ENCODE measurements around the gene ZNF432. TPM values are rescaled to one million over a fixed set of nuclear protein-coding genes. Genes with fewer than 3 reads are reported as not detected.

Gene ZNF432
- total and polyA plus RNA-seq, 2 of the 13 experiments (the other 11 are each of a cell fraction or from before 2014, with no cell fraction given): 4.1 to 8.7 TPM

- TF ChIP-seq DNMT1 (CRISPR knock-in tag; IDR thresholded peaks at IDR 0.05): 0 out of 2 replicates have a peak, but pooled peaks have one; percentile 58
- TF ChIP-seq RFX5 (IDR thresholded peaks at IDR 0.05; ENCODE audit: low read depth, low read length): peak; percentile 33; the same call in 1 of the 2 replicates
- no peak for TF ChIP-seq ZNF24 (IDR thresholded peaks at IDR 0.05)
- TF ChIP-seq ZFP90 (CRISPR knock-in tag; IDR thresholded peaks at IDR 0.05; ENCODE audit: borderline replicate concordance): peak; percentile 84; the same call in 1 of the 2 replicates
- TF ChIP-seq FOSL1 (CRISPR knock-in tag; IDR thresholded peaks at IDR 0.05; ENCODE audit: borderline replicate concordance): no peak
- peak; percentile 68 for TF ChIP-seq ZBTB7A (CRISPR knock-in tag; IDR thresholded peaks at IDR 0.05)
- peak; percentile 54; the same call in 1 of the 2 replicates for TF ChIP-seq JUN (CRISPR knock-in tag; IDR thresholded peaks at IDR 0.05)
- TF ChIP-seq ZNF432 (CRISPR knock-in tag; IDR thresholded peaks at IDR 0.05; ENCODE audit: borderline replicate concordance): no peak
- no peak for TF ChIP-seq ZNF33A (CRISPR knock-in tag; IDR thresholded peaks at IDR 0.05; ENCODE audit: borderline replicate concordance)
- no peak for TF ChIP-seq FLYWCH1 (CRISPR knock-in tag; IDR thresholded peaks at IDR 0.05)
- TF ChIP-seq ZNF234 (CRISPR knock-in tag; conservative IDR thresholded peaks at IDR 0.05): no peak
- TF ChIP-seq KMT2B (CRISPR knock-in tag; IDR thresholded peaks at IDR 0.05): peak; percentile 97
- no peak for TF ChIP-seq TIGD3 (CRISPR knock-in tag; IDR thresholded peaks at IDR 0.05; ENCODE audit: borderline replicate concordance)
- no peak for TF ChIP-seq RCOR2 (CRISPR knock-in tag; IDR thresholded peaks at IDR 0.05)
- TF ChIP-seq GTF3A (CRISPR knock-in tag; conservative IDR thresholded peaks at IDR 0.05): no peak
- no peak for TF ChIP-seq CEBPB (IDR thresholded peaks at IDR 0.05; ENCODE audit: borderline replicate concordance, low read depth, low read length)
- no peak for TF ChIP-seq KAT2B (IDR thresholded peaks at IDR 0.05; ENCODE audit: borderline replicate concordance, low read depth, low read length)
- TF ChIP-seq SOX13 (IDR thresholded peaks at IDR 0.05): no peak
- peak in 1 of 2 experiments; percentile 41; a peak in 1 of 4 replicates for TF ChIP-seq SOX13 (CRISPR knock-in tag; conservative IDR thresholded peaks at IDR 0.05 in 1 of 2, IDR thresholded peaks at IDR 0.05 in 1 of 2)
- no peak for TF ChIP-seq FOXK2 (IDR thresholded peaks at IDR 0.05)
- TF ChIP-seq NAIF1 (CRISPR knock-in tag; IDR thresholded peaks at IDR 0.05; ENCODE audit: borderline replicate concordance): no peak; the same call in 1 of the 2 replicates
- 0 out of 2 replicates have a peak, but pooled peaks have one; percentile 54 for TF ChIP-seq NFAT5 (CRISPR knock-in tag; IDR thresholded peaks at IDR 0.05)
- TF ChIP-seq IKZF4 (CRISPR knock-in tag; IDR thresholded peaks at IDR 0.05; ENCODE audit: borderline replicate concordance, low read depth, not compliant biosample characterization): no peak
- TF ChIP-seq SMARCC2 (IDR thresholded peaks at IDR 0.05): no peak
- TF ChIP-seq HOXA7 (CRISPR knock-in tag; IDR thresholded peaks at IDR 0.05): no peak
These were observed 20.4 kb downstream of the ZNF432 start, which contains the start of gene ZNF614 (continued) for GRCh38 chr19:52028027-52028779.
